Measurements from ENCODE around the gene IGSF6.

Gene IGSF6

GRCh38 chr16:21597561-21598030 lies 54.8 kb downstream of the IGSF6 start:
- no peak for TF ChIP-seq CTCF (IDR thresholded peaks at IDR 0.05)

GRCh38 chr16:21593530-21594289 lies 58.7 kb downstream of the IGSF6 start:
- TF ChIP-seq CTCF (IDR thresholded peaks at IDR 0.05): no peak

- TF ChIP-seq CTCF (IDR thresholded peaks at IDR 0.05): no peak
These were observed 60.2 kb downstream of the IGSF6 start for GRCh38 chr16:21592191-21592590.

GRCh38 chr16:21590796-21591195 lies 61.6 kb downstream of the IGSF6 start:
- TF ChIP-seq CTCF (IDR thresholded peaks at IDR 0.05): no peak

- TF ChIP-seq CTCF (IDR thresholded peaks at IDR 0.05): no peak
These were observed 62.1 kb downstream of the IGSF6 start for GRCh38 chr16:21590287-21590686.

GRCh38 chr16:21589551-21589950 lies 62.9 kb downstream of the IGSF6 start:
- no peak for TF ChIP-seq CTCF (IDR thresholded peaks at IDR 0.05)

Measured in LNCAP (cell line).